H9 (cell line): ENCODE data around the gene IKBKG. TPM values are rescaled to one million over a fixed set of nuclear protein-coding genes. Genes with fewer than 3 reads are reported as not detected.
"Not testable (repeated sequence)": the region's sequence is repeated elsewhere in the genome, so short reads cannot be mapped to it uniquely, and the experiment has no call there.

ENCODE experiments used
- DNase-seq: peaks from one replicate; pipeline ENCODE4 v3.0.0-alpha.2; 2017
- H2AFZ ChIP-seq: one replicate; pipeline ENCODE4 v1.6.1; 2013; ENCODE audit warnings: mild to moderate bottlenecking, low read length, control low read depth, moderate library complexity
- H2AK5ac ChIP-seq: 2 replicates; pipeline ENCODE4 v1.6.1; 2013; ENCODE audit warnings: low read length, control low read depth, mixed read lengths; ENCODE audit not compliant: insufficient read length
- H2BK120ac ChIP-seq: one replicate; pipeline ENCODE4 v1.6.1; 2013; ENCODE audit warnings: low read depth, mild to moderate bottlenecking, low read length, control low read depth, inconsistent platforms; ENCODE audit not compliant: poor library complexity, severe bottlenecking
- H2BK12ac ChIP-seq: 2 replicates; pipeline ENCODE4 v1.6.1; 2013; ENCODE audit warnings: low read length, control low read depth, mixed read lengths, low read depth; ENCODE audit not compliant: insufficient read length
- H2BK15ac ChIP-seq: 2 replicates; pipeline ENCODE4 v1.6.1; 2013; ENCODE audit warnings: low read depth, low read length, control low read depth
- H2BK20ac ChIP-seq: one replicate; pipeline ENCODE4 v1.6.1; 2013; ENCODE audit warnings: low read depth, mild to moderate bottlenecking, low read length, control low read depth, inconsistent platforms; ENCODE audit not compliant: poor library complexity, severe bottlenecking
- H2BK5ac ChIP-seq: 2 replicates; pipeline ENCODE4 v1.6.1; 2013; ENCODE audit warnings: low read length, control low read depth, mixed read lengths; ENCODE audit not compliant: insufficient read length
- H3K14ac ChIP-seq: 2 replicates; pipeline ENCODE4 v1.6.1; 2013; ENCODE audit warnings: low read length, control low read depth; ENCODE audit not compliant: insufficient read depth
- H3K18ac ChIP-seq: 2 replicates; pipeline ENCODE4 v1.6.1; 2013; ENCODE audit warnings: low read depth, mild to moderate bottlenecking, mixed read lengths, low read length, control low read depth; ENCODE audit not compliant: insufficient read length
- H3K23ac ChIP-seq: 2 replicates; pipeline ENCODE4 v1.6.1; 2013; ENCODE audit warnings: low read length, control low read depth, mixed read lengths, low read depth; ENCODE audit not compliant: insufficient read length
- H3K23me2 ChIP-seq: 2 replicates; pipeline ENCODE4 v1.6.1; 2013; ENCODE audit warnings: low read depth, mild to moderate bottlenecking, mixed read lengths, low read length, control low read depth; ENCODE audit not compliant: insufficient read length, poor library complexity, severe bottlenecking
- H3K27ac ChIP-seq: 2 replicates; pipeline ENCODE4 v1.5.1; 2013; ENCODE audit warnings: low read length, control low read depth, mixed read lengths, low read depth; ENCODE audit not compliant: insufficient read length
- H3K27me3 ChIP-seq: 2 replicates; pipeline ENCODE4 v1.6.1; 2013; ENCODE audit warnings: low read length, control low read depth, inconsistent platforms; ENCODE audit not compliant: insufficient read depth
- H3K4ac ChIP-seq: 2 replicates; pipeline ENCODE4 v1.6.1; 2013; ENCODE audit warnings: low read depth, mild to moderate bottlenecking, control low read depth, inconsistent platforms, low read length, moderate library complexity
- H3K4me1 ChIP-seq: 2 replicates; pipeline ENCODE4 v1.6.1; 2013; ENCODE audit warnings: low read length, control low read depth, inconsistent platforms; ENCODE audit not compliant: insufficient read depth
- H3K4me2 ChIP-seq: 2 replicates; pipeline ENCODE4 v1.6.1; 2013; ENCODE audit warnings: low read length, control low read depth, mixed read lengths; ENCODE audit not compliant: insufficient read length, insufficient read depth
- H3K56ac ChIP-seq: 2 replicates; pipeline ENCODE4 v1.6.1; 2013; ENCODE audit warnings: low read depth, mild to moderate bottlenecking, mixed read lengths, low read length, control low read depth; ENCODE audit not compliant: insufficient read length
- H3K79me1 ChIP-seq: 2 replicates; pipeline ENCODE4 v1.6.1; 2013; ENCODE audit warnings: low read depth, mild to moderate bottlenecking, moderate library complexity, low read length, control low read depth, inconsistent platforms; ENCODE audit not compliant: insufficient read depth, poor library complexity, severe bottlenecking
- H3K79me2 ChIP-seq: 2 replicates; pipeline ENCODE4 v1.6.1; 2013; ENCODE audit warnings: low read length, control low read depth, inconsistent platforms; ENCODE audit not compliant: insufficient read depth
- H3K9ac ChIP-seq: 2 replicates; pipeline ENCODE4 v1.6.1; 2013; ENCODE audit warnings: low read length, control low read depth, mixed read lengths; ENCODE audit not compliant: insufficient read length; ENCODE audit errors: extremely low read depth
- H3K9me3 ChIP-seq: one replicate; pipeline ENCODE4 v1.6.1; 2013; ENCODE audit warnings: low read depth, low read length, inconsistent platforms; ENCODE audit not compliant: control insufficient read depth
- H3T11ph ChIP-seq: one replicate; pipeline ENCODE4 v1.6.1; 2013; ENCODE audit warnings: mild to moderate bottlenecking, low read length, control low read depth, inconsistent platforms
- H4K20me1 ChIP-seq: one replicate; pipeline ENCODE4 v1.6.1; 2013; ENCODE audit not compliant: control insufficient read depth, insufficient read length, insufficient read depth
- H4K5ac ChIP-seq: 2 replicates; pipeline ENCODE4 v1.6.1; 2013; ENCODE audit warnings: low read depth, mild to moderate bottlenecking, mixed read lengths, low read length, control low read depth; ENCODE audit not compliant: insufficient read length
- H4K8ac ChIP-seq: replicated peaks from 2 replicates; pipeline ENCODE4 v1.6.1; 2013; ENCODE audit warnings: low read length, control low read depth, mixed read lengths, low read depth; ENCODE audit not compliant: insufficient read length
- H4K91ac ChIP-seq: 2 replicates; pipeline ENCODE4 v1.6.1; 2013; ENCODE audit warnings: low read depth, mild to moderate bottlenecking, moderate library complexity, mixed read lengths, low read length, control low read depth; ENCODE audit not compliant: insufficient read length
- H3K27ac Mint-ChIP-seq, 3 experiments: 2 replicates in 2 of 3; 3 replicates in 1 of 3; pipeline ENCODE4 v1.8.0; 2020 to 2021; ENCODE audit warnings: mixed read lengths in 3 of 3, mild to moderate bottlenecking in 1 of 3, moderate library complexity in 1 of 3
- H3K27me3 Mint-ChIP-seq: 2 replicates; pipeline ENCODE4 v1.8.0; 2021; ENCODE audit warnings: low read depth, mild to moderate bottlenecking, moderate library complexity, mixed read lengths
- H3K36me3 Mint-ChIP-seq, 3 experiments: 2 replicates in 2 of 3; 3 replicates in 1 of 3; pipeline ENCODE4 v1.8.0; 2020 to 2021; ENCODE audit warnings: low read depth in 3 of 3, mixed read lengths in 3 of 3; ENCODE audit not compliant: insufficient read depth in 1 of 3
- H3K4me1 Mint-ChIP-seq, 2 experiments: 2 replicates each; pipeline ENCODE4 v1.8.0; 2020; ENCODE audit warnings: mixed read lengths in 2 of 2
- H3K4me3 Mint-ChIP-seq, 2 experiments: 2 replicates in 1 of 2; 3 replicates in 1 of 2; pipeline ENCODE4 v1.8.0; 2020 to 2021; ENCODE audit warnings: mild to moderate bottlenecking in 2 of 2, mixed read lengths in 2 of 2, moderate library complexity in 1 of 2
- H3K9me3 Mint-ChIP-seq, 2 experiments: 2 replicates in 1 of 2; 3 replicates in 1 of 2; pipeline ENCODE4 v1.8.0; 2020; ENCODE audit warnings: mild to moderate bottlenecking in 2 of 2, mixed read lengths in 2 of 2, moderate library complexity in 1 of 2
- WGBS: extraction: QIAGEN DNeasy Blood & Tissue Kit; methylation state at CpG from one replicate; pipeline ENCODE4 v1.1.7; 2013; ENCODE audit warnings: missing lambda C conversion rate, low lambda C conversion rate, mixed read lengths; ENCODE audit not compliant: insufficient read length; ENCODE audit errors: extremely low coverage; 5-methylcytosine and 5-hydroxymethylcytosine counted together
- total RNA-seq: library from RNA; stranded (reverse); gene quantifications from 2 replicates; pipeline ENCODE4 v1.2.1, GENCODE V29; 2021

Gene IKBKG
- total RNA-seq, 1 experiment from 2014 or later = 17.8 TPM

DNA sequence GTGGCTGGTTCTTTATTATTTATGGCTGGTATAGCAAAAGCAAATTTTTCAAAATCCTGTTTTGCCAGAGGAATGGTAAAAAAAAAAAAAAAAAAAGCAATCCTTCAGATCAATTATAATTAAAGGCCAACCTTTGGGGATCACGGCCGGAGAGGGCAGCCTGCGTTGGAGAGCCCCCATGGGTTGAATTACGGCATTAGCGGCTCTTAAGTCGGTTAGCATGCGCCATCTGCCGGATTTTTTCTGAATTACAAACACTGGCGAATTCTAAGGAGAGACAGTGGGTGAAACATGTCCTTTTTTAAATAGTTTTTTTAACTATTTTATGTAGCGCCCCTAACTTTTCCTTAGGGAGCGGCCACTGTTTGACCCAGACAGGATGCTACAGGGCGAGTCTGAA is 66.2 kb downstream of the IKBKG start:
- H3K9me3 ChIP-seq, H3K14ac ChIP-seq, H4K5ac ChIP-seq, H2BK12ac ChIP-seq, H2BK120ac ChIP-seq, H3K4me1 ChIP-seq, H3K4me2 ChIP-seq, H2BK15ac ChIP-seq, H3K56ac ChIP-seq, H3K27ac ChIP-seq, H2BK5ac ChIP-seq, H3K27me3 ChIP-seq, H3K27me3 Mint-ChIP-seq, H3K79me1 ChIP-seq, H3K9ac ChIP-seq, H3K4me3 Mint-ChIP-seq, H3K23ac ChIP-seq, H3K4ac ChIP-seq, H3K27ac Mint-ChIP-seq, H3K23me2 ChIP-seq, H2AFZ ChIP-seq, H4K8ac ChIP-seq, H3K36me3 Mint-ChIP-seq, H2AK5ac ChIP-seq, H4K20me1 ChIP-seq, H3K4me1 Mint-ChIP-seq, H3K18ac ChIP-seq, DNase-seq, H2BK20ac ChIP-seq, H4K91ac ChIP-seq, H3T11ph ChIP-seq, H3K79me2 ChIP-seq: not testable (repeated sequence)
- WGBS = no CpG with 5 or more reads among the region's 12 CpGs
- peaks cover 18 to 33% of the 10 kb centered on the region in 2 experiments for H3K9me3 Mint-ChIP-seq

Other genes with a start within 250 kb of the IKBKG start
- gene FLNA, start 173.0 kb upstream of the IKBKG start, total RNA-seq = 946 and 957 TPM in 2 replicates
- 113 and 115 TPM in 2 replicates for gene EMD, start 168.3 kb upstream of the IKBKG start, total RNA-seq
- 2,110 and 2,124 TPM in 2 replicates for gene RPL10, start 149.2 kb upstream of the IKBKG start, total RNA-seq
- 14.2 and 14.5 TPM in 2 replicates for gene DNASE1L1, start 138.4 kb upstream of the IKBKG start, total RNA-seq
- gene TAFAZZIN, start 136.1 kb upstream of the IKBKG start, total RNA-seq = 24.7 and 25.5 TPM in 2 replicates
- 45.6 and 49.2 TPM in 2 replicates for gene ATP6AP1, start 118.9 kb upstream of the IKBKG start, total RNA-seq
- 111 and 112 TPM in 2 replicates for gene GDI1, start 110.5 kb upstream of the IKBKG start, total RNA-seq
- gene FAM50A, start 103.5 kb upstream of the IKBKG start, total RNA-seq = 56.7 and 57.4 TPM in 2 replicates
- gene PLXNA3, start 89.3 kb upstream of the IKBKG start, total RNA-seq = 36.3 and 45.5 TPM in 2 replicates
- gene LAGE3, start 68.3 kb upstream of the IKBKG start, total RNA-seq = 32.1 and 32.5 TPM in 2 replicates
- gene UBL4A, start 61.0 kb upstream of the IKBKG start, total RNA-seq = 30.9 and 35.4 TPM in 2 replicates
- gene SLC10A3, start 57.0 kb upstream of the IKBKG start, total RNA-seq = 8.8 and 9.4 TPM in 2 replicates
- 21.0 and 22.8 TPM in 2 replicates for gene FAM3A, start 31.4 kb upstream of the IKBKG start, total RNA-seq
- 68.7 and 70.5 TPM in 2 replicates for gene G6PD, start 774 bp upstream of the IKBKG start, total RNA-seq
- gene CTAG1A, start 37.5 kb downstream of the IKBKG start, total RNA-seq = not detected in 2 replicates
- gene CTAG1B, start 71.7 kb downstream of the IKBKG start, total RNA-seq = not detected in 2 replicates
- not detected in 2 replicates for gene CTAG2, start 106.0 kb downstream of the IKBKG start, total RNA-seq
- gene GAB3, start 203.5 kb downstream of the IKBKG start, total RNA-seq = 0.42 and 0.46 TPM in 2 replicates
- gene DKC1, start 215.2 kb downstream of the IKBKG start, total RNA-seq = 160 and 164 TPM in 2 replicates